Measurements from ENCODE around the gene CTNNA3.

- TF ChIP-seq CTCF (IDR thresholded peaks at IDR 0.05; ENCODE audit: low read depth, low read length, poor library complexity, severe bottlenecking) (no peak), EZH2phosphoT487 (IDR thresholded peaks at IDR 0.05; ENCODE audit: borderline replicate concordance, low read length) (no peak)
Measured at GRCh38 chr10:66291133-66291532, 1404.9 kb downstream of the CTNNA3 start.

Measured in DOHH2 (cell line).